ENCODE results near the gene NIPAL3. TPM values are rescaled to one million over a fixed set of nuclear protein-coding genes. Genes with fewer than 3 reads are reported as not detected.

Gene NIPAL3
- total RNA-seq, 1 experiment from 2014 or later, result 11.2 TPM

- no peak overlapping the region for H3K4me3 Mint-ChIP-seq
Observed at GRCh38 chr1:24379733-24380315, 35.8 kb upstream of the NIPAL3 start.

GRCh38 chr1:24380508-24380907, 35.1 kb upstream of the NIPAL3 start:
- no peak overlapping the region for H3K4me3 Mint-ChIP-seq
- ChIA-PET POLR2A (no interaction called here), CTCF (interaction anchor here (1.2 to 1.6 kb wide), 2 partner anchors 11 to 35 kb away, joined by 3 to 4 read pairs; partner anchors contain the start of gene NIPAL3)
- no peaks in the 10 kb centered on the region for H3K9me3 Mint-ChIP-seq
- H3K27ac Mint-ChIP-seq, result no peak overlapping the region
- no peak for ATAC-seq
- no peak for DNase-seq (ENCODE audit: low spot score)
- H3K27me3 Mint-ChIP-seq (ENCODE audit: low read depth), result no peaks in the 10 kb centered on the region
- peaks cover 2% of the 10 kb centered on the region; the same call in 1 of the 2 replicates for H3K36me3 Mint-ChIP-seq
- TF ChIP-seq ESRRA (CRISPR knock-in tag; IDR thresholded peaks at IDR 0.05; ENCODE audit: borderline replicate concordance), result no peak
- TF ChIP-seq ZBTB21 (CRISPR knock-in tag; IDR thresholded peaks at IDR 0.05; ENCODE audit: borderline replicate concordance), result no peak
- TF ChIP-seq, protein P1, sequence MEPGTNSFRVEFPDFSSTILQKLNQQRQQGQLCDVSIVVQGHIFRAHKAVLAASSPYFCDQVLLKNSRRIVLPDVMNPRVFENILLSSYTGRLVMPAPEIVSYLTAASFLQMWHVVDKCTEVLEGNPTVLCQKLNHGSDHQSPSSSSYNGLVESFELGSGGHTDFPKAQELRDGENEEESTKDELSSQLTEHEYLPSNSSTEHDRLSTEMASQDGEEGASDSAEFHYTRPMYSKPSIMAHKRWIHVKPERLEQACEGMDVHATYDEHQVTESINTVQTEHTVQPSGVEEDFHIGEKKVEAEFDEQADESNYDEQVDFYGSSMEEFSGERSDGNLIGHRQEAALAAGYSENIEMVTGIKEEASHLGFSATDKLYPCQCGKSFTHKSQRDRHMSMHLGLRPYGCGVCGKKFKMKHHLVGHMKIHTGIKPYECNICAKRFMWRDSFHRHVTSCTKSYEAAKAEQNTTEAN (CRISPR knock-in tag; IDR thresholded peaks at IDR 0.05), result no peak
- TF ChIP-seq TP53 (CRISPR knock-in tag; IDR thresholded peaks at IDR 0.05), result no peak
- TF ChIP-seq, protein P2, sequence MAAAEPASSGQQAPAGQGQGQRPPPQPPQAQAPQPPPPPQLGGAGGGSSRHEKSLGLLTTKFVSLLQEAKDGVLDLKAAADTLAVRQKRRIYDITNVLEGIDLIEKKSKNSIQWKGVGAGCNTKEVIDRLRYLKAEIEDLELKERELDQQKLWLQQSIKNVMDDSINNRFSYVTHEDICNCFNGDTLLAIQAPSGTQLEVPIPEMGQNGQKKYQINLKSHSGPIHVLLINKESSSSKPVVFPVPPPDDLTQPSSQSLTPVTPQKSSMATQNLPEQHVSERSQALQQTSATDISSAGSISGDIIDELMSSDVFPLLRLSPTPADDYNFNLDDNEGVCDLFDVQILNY (CRISPR knock-in tag; IDR thresholded peaks at IDR 0.05), result no peak
- TF ChIP-seq MXD4 (CRISPR knock-in tag; IDR thresholded peaks at IDR 0.05; ENCODE audit: borderline replicate concordance), result no peak
- TF ChIP-seq ZNF121 (CRISPR knock-in tag; IDR thresholded peaks at IDR 0.05), result no peak
- TF ChIP-seq SOX15 (CRISPR knock-in tag; IDR thresholded peaks at IDR 0.05), result no peak
- no peak for TF ChIP-seq ZNF138 (CRISPR knock-in tag; conservative IDR thresholded peaks at IDR 0.05)
- no peak for TF ChIP-seq CREM (CRISPR knock-in tag; IDR thresholded peaks at IDR 0.05)
- no peak for TF ChIP-seq SMAD3 (CRISPR knock-in tag; IDR thresholded peaks at IDR 0.05; ENCODE audit: borderline replicate concordance)
- TF ChIP-seq ERG (CRISPR knock-in tag; IDR thresholded peaks at IDR 0.05), result no peak
- peaks cover 10% of the 10 kb centered on the region for H3K4me1 Mint-ChIP-seq

More at GRCh38 chr1:24379733-24380315, 35.8 kb upstream of the NIPAL3 start:
- ATAC-seq, result no peak
- ChIA-PET POLR2A (no interaction called here), CTCF (interaction anchor here (1.2 to 1.6 kb wide), 2 partner anchors 12 to 36 kb away, joined by 3 to 4 read pairs; partner anchors contain the start of gene NIPAL3)
- TF ChIP-seq, protein P3, sequence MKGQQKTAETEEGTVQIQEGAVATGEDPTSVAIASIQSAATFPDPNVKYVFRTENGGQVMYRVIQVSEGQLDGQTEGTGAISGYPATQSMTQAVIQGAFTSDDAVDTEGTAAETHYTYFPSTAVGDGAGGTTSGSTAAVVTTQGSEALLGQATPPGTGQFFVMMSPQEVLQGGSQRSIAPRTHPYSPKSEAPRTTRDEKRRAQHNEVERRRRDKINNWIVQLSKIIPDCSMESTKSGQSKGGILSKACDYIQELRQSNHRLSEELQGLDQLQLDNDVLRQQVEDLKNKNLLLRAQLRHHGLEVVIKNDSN (CRISPR knock-in tag; IDR thresholded peaks at IDR 0.05), result no peak
- no peak for TF ChIP-seq ZNF396 (CRISPR knock-in tag; IDR thresholded peaks at IDR 0.05; ENCODE audit: borderline replicate concordance)
- no peak for TF ChIP-seq TCF7 (CRISPR knock-in tag; IDR thresholded peaks at IDR 0.05; ENCODE audit: low read depth)
- TF ChIP-seq, protein P4, sequence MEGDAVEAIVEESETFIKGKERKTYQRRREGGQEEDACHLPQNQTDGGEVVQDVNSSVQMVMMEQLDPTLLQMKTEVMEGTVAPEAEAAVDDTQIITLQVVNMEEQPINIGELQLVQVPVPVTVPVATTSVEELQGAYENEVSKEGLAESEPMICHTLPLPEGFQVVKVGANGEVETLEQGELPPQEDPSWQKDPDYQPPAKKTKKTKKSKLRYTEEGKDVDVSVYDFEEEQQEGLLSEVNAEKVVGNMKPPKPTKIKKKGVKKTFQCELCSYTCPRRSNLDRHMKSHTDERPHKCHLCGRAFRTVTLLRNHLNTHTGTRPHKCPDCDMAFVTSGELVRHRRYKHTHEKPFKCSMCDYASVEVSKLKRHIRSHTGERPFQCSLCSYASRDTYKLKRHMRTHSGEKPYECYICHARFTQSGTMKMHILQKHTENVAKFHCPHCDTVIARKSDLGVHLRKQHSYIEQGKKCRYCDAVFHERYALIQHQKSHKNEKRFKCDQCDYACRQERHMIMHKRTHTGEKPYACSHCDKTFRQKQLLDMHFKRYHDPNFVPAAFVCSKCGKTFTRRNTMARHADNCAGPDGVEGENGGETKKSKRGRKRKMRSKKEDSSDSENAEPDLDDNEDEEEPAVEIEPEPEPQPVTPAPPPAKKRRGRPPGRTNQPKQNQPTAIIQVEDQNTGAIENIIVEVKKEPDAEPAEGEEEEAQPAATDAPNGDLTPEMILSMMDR (IDR thresholded peaks at IDR 0.05), result no peak
- Mint-ChIP-seq H3K9me3 (no peaks in the 10 kb centered on the region), H3K27ac (no peak overlapping the region), H3K27me3 (ENCODE audit: low read depth) (no peaks in the 10 kb centered on the region), H3K4me1 (peaks cover 17% of the 10 kb centered on the region), H3K36me3 (peaks cover 2% of the 10 kb centered on the region; the same call in 1 of the 2 replicates)
- no peak for DNase-seq (ENCODE audit: low spot score)

GRCh38 chr1:24381256-24381655, 34.3 kb upstream of the NIPAL3 start:
- DNase-seq (ENCODE audit: low spot score) (no peak), ATAC-seq (no peak)
- peaks cover 2% of the 10 kb centered on the region; the same call in 1 of the 2 replicates for H3K4me1 Mint-ChIP-seq
- H3K27ac Mint-ChIP-seq, result no peak overlapping the region
- CTCF ChIA-PET, result interaction anchor here (1.6 to 2.0 kb wide), 2 partner anchors 10 to 179 kb away, joined by 4 to 7 read pairs; no protein-coding TSS in a partner anchor
- peaks cover 2% of the 10 kb centered on the region; the same call in 1 of the 2 replicates for H3K36me3 Mint-ChIP-seq
- H3K4me3 Mint-ChIP-seq, result no peak overlapping the region
- no peaks in the 10 kb centered on the region for H3K9me3 Mint-ChIP-seq
- POLR2A ChIA-PET, result no interaction called here
- H3K27me3 Mint-ChIP-seq (ENCODE audit: low read depth), result no peaks in the 10 kb centered on the region
- TF ChIP-seq ZNF396 (CRISPR knock-in tag; IDR thresholded peaks at IDR 0.05; ENCODE audit: borderline replicate concordance), result no peak
- no peak for TF ChIP-seq ZMAT4 (CRISPR knock-in tag; IDR thresholded peaks at IDR 0.05)
- no peak for TF ChIP-seq PREB (CRISPR knock-in tag; IDR thresholded peaks at IDR 0.05; ENCODE audit: borderline replicate concordance)
- TF ChIP-seq NFATC4 (CRISPR knock-in tag; IDR thresholded peaks at IDR 0.05), result no peak
- TF ChIP-seq, protein P1 (CRISPR knock-in tag; IDR thresholded peaks at IDR 0.05), result no peak
- no peak for TF ChIP-seq SMAD3 (CRISPR knock-in tag; IDR thresholded peaks at IDR 0.05; ENCODE audit: borderline replicate concordance)
- no peak for TF ChIP-seq SP1 (CRISPR knock-in tag; conservative IDR thresholded peaks at IDR 0.05)
- TF ChIP-seq JUN (CRISPR knock-in tag; IDR thresholded peaks at IDR 0.05), result no peak
